H1 (cell line): ENCODE measurements around the gene PROP1. TPM values are rescaled to one million over a fixed set of nuclear protein-coding genes. Genes with fewer than 3 reads are reported as not detected.

Experiments used
- CTCF ChIA-PET: fragments of 300-600 bp; sonication (Branson Sonifier 250); formaldehyde crosslinking; loops from one replicate; lab custom pipeline; 2021; ENCODE audit not compliant: partially characterized antibody; lab: Charles Lee
- POLR2A ChIA-PET: fragments of 300-600 bp; sonication (Branson Sonifier 250); formaldehyde crosslinking; loops from one replicate; lab custom pipeline; 2021; ENCODE audit warnings: inconsistent platforms; ENCODE audit not compliant: partially characterized antibody; lab: Charles Lee
- DNase-seq, 2 experiments: peaks; one replicate each; pipeline versions ENCODE4 v3.0.0 to v3.0.0-alpha.2; 2010 to 2022; ENCODE audit warnings: low spot score in 2 of 2, low read depth in 1 of 2, mixed read lengths in 1 of 2
- FAIRE-seq: peaks from 2 replicates; lab custom pipeline; 2011; peaks lifted over from hg19 to GRCh38; lab: Jason Lieb, UNC
- H2AFZ ChIP-seq: 2 replicates; pipeline ENCODE4 v1.8.1; 2012; ENCODE audit warnings: low read length, inconsistent platforms
- H2AK5ac ChIP-seq: 2 replicates; pipeline ENCODE4 v1.6.1; 2013; ENCODE audit warnings: low read depth, low read length
- H2BK120ac ChIP-seq: replicated peaks from 2 replicates; pipeline ENCODE3; 2013; ENCODE audit warnings: low read depth, low read length, inconsistent platforms
- H2BK12ac ChIP-seq: 2 replicates; pipeline ENCODE4 v1.6.1; 2013; ENCODE audit warnings: low read depth, low read length
- H2BK15ac ChIP-seq: 2 replicates; pipeline ENCODE4 v1.6.1; 2013; ENCODE audit warnings: low read length
- H2BK20ac ChIP-seq: 2 replicates; pipeline ENCODE4 v1.6.1; 2013; ENCODE audit warnings: low read length
- H2BK5ac ChIP-seq: 2 replicates; pipeline ENCODE4 v1.6.1; 2013; ENCODE audit warnings: low read depth, low read length
- H3K14ac ChIP-seq: 2 replicates; pipeline ENCODE4 v1.6.1; 2013; ENCODE audit warnings: inconsistent platforms; ENCODE audit not compliant: insufficient read length
- H3K18ac ChIP-seq: 2 replicates; pipeline ENCODE4 v1.6.1; 2013; ENCODE audit warnings: low read length; ENCODE audit errors: extremely low read depth
- H3K23ac ChIP-seq: 2 replicates; pipeline ENCODE4 v1.6.1; 2013; ENCODE audit warnings: inconsistent platforms; ENCODE audit not compliant: insufficient read length
- H3K23me2 ChIP-seq: 2 replicates; pipeline ENCODE4 v1.6.1; 2013; ENCODE audit warnings: low read depth, low read length
- H3K27ac ChIP-seq: 2 replicates; pipeline ENCODE4 v1.6.1; 2011; ENCODE audit warnings: low read depth, low read length, inconsistent platforms
- H3K27me3 ChIP-seq, 4 experiments: replicated peaks in 1 of 4; 1 replicate in 1 of 4; 2 replicates in 3 of 4; pipeline versions ENCODE4 v1.6.1 to v1.8.1; 2011 to 2013; ENCODE audit warnings: low read length in 3 of 4, mild to moderate bottlenecking in 3 of 4, inconsistent platforms in 2 of 4, mixed read lengths in 2 of 4, moderate library complexity in 1 of 4; ENCODE audit not compliant: control insufficient read depth in 3 of 4, insufficient read depth in 3 of 4; ENCODE audit errors: extremely low read depth in 1 of 4
- H3K36me3 ChIP-seq, 4 experiments: 2 replicates each; pipeline versions ENCODE4 v1.6.1 to v1.8.1; 2011 to 2013; ENCODE audit warnings: mild to moderate bottlenecking in 4 of 4, low read length in 3 of 4, moderate library complexity in 2 of 4, control low read depth in 1 of 4, inconsistent platforms in 1 of 4; ENCODE audit not compliant: insufficient read depth in 4 of 4, control insufficient read depth in 2 of 4
- H3K4ac ChIP-seq: replicated peaks from 2 replicates; pipeline ENCODE3; 2013; ENCODE audit warnings: low read length, low read depth, mixed read lengths, inconsistent platforms; ENCODE audit not compliant: insufficient read length
- H3K4me1 ChIP-seq, 4 experiments: replicated peaks in 1 of 4; 1 replicate in 1 of 4; 2 replicates in 3 of 4; pipeline versions ENCODE4 v1.6.1 to v1.8.1; 2011 to 2013; ENCODE audit warnings: low read length in 3 of 4, inconsistent platforms in 2 of 4, mixed read lengths in 1 of 4; ENCODE audit not compliant: insufficient read depth in 4 of 4, control insufficient read depth in 3 of 4
- H3K4me2 ChIP-seq, 2 experiments: 2 replicates each; pipeline versions ENCODE4 v1.6.1 to v1.8.1; 2011 to 2013; ENCODE audit warnings: low read depth in 2 of 2, low read length in 2 of 2, control low read depth in 1 of 2, inconsistent platforms in 1 of 2, mild to moderate bottlenecking in 1 of 2; ENCODE audit not compliant: insufficient read depth in 1 of 2
- H3K4me3 ChIP-seq, 4 experiments: fragments of 200-600, 300-600 bp in 1 of 4; sonication (generic), shearing (Covaris generic), sonication (Bioruptor Twin) in 1 of 4; 2 replicates each; pipeline versions ENCODE4 v1.5.1 to v1.8.1; 2011 to 2016; ENCODE audit warnings: low read length in 4 of 4, low read depth in 3 of 4, control low read depth in 2 of 4, inconsistent platforms in 2 of 4, mild to moderate bottlenecking in 2 of 4, mixed read lengths in 1 of 4, moderate library complexity in 1 of 4; ENCODE audit not compliant: insufficient read depth in 2 of 4; ENCODE audit errors: extremely low read depth in 1 of 4
- H3K56ac ChIP-seq: replicated peaks from 2 replicates; pipeline ENCODE3; 2013; ENCODE audit warnings: low read depth, mild to moderate bottlenecking, mixed read lengths, low read length, inconsistent platforms; ENCODE audit not compliant: insufficient read length
- H3K79me1 ChIP-seq: 2 replicates; pipeline ENCODE4 v1.6.1; 2013; ENCODE audit warnings: low read depth, low read length, control low read depth
- H3K79me2 ChIP-seq, 2 experiments: 2 replicates each; pipeline versions ENCODE4 v1.6.1 to v1.8.1; 2012 to 2013; ENCODE audit warnings: low read length in 2 of 2, mild to moderate bottlenecking in 2 of 2, inconsistent platforms in 1 of 2; ENCODE audit not compliant: insufficient read depth in 2 of 2, control insufficient read depth in 1 of 2
- H3K9ac ChIP-seq, 4 experiments: replicated peaks in 1 of 4; 1 replicate in 1 of 4; 2 replicates in 3 of 4; pipeline versions ENCODE4 v1.6.1 to v1.8.1; 2011 to 2013; ENCODE audit warnings: low read depth in 3 of 4, low read length in 3 of 4, control low read depth in 2 of 4, mild to moderate bottlenecking in 2 of 4, moderate library complexity in 2 of 4, inconsistent platforms in 1 of 4; ENCODE audit errors: extremely low read depth in 1 of 4
- H3K9me3 ChIP-seq, 2 experiments: 2 replicates each; pipeline versions ENCODE4 v1.6.1 to v1.8.1; 2012 to 2013; ENCODE audit warnings: mild to moderate bottlenecking in 2 of 2, moderate library complexity in 2 of 2, control low read depth in 1 of 2, inconsistent platforms in 1 of 2, low read depth in 1 of 2, low read length in 1 of 2, mixed read lengths in 1 of 2; ENCODE audit not compliant: insufficient read depth in 2 of 2
- H4K20me1 ChIP-seq, 2 experiments: replicated peaks in 1 of 2; 2 replicates each; pipeline versions ENCODE3 to v1.8.1; 2011 to 2013; ENCODE audit warnings: inconsistent platforms in 2 of 2, low read length in 2 of 2, mild to moderate bottlenecking in 1 of 2; ENCODE audit not compliant: insufficient read depth in 2 of 2, control insufficient read depth in 1 of 2
- H4K5ac ChIP-seq: 2 replicates; pipeline ENCODE4 v1.6.1; 2013; ENCODE audit warnings: low read length, low read depth, mixed read lengths, inconsistent platforms; ENCODE audit not compliant: insufficient read length
- H4K8ac ChIP-seq: 2 replicates; pipeline ENCODE4 v1.8.0; 2013; ENCODE audit warnings: mild to moderate bottlenecking, moderate library complexity, low read length, inconsistent platforms; ENCODE audit not compliant: insufficient read depth; ENCODE audit errors: extremely low read depth
- H4K91ac ChIP-seq: replicated peaks from 2 replicates; pipeline ENCODE3; 2013; ENCODE audit warnings: low read length, mixed read lengths, inconsistent platforms; ENCODE audit not compliant: insufficient read length
- CHD1 ChIP-seq: IDR thresholded peaks from 2 replicates; pipeline ENCODE4 v1.6.1; 2012; ENCODE audit warnings: low read depth, low read length, improper control_type of control experiment
- CTCF ChIP-seq, 3 experiments: IDR thresholded peaks; 1 replicate in 2 of 3; 2 replicates in 1 of 3; pipeline versions ENCODE4 v1.5.1 to v1.6.1; 2011; ENCODE audit warnings: low read length in 3 of 3, mild to moderate bottlenecking in 3 of 3, inconsistent platforms in 2 of 3, low read depth in 1 of 3, moderate library complexity in 1 of 3; ENCODE audit not compliant: insufficient read depth in 1 of 3; ENCODE audit errors: control extremely low read depth in 1 of 3
- GABPA ChIP-seq: IDR thresholded peaks from 2 replicates; pipeline ENCODE4 v1.6.1; 2011; ENCODE audit warnings: mild to moderate bottlenecking, low read length, moderate library complexity, borderline replicate concordance; ENCODE audit not compliant: insufficient read depth
- TBP ChIP-seq: IDR thresholded peaks from 2 replicates; pipeline ENCODE4 v1.6.1; 2011; ENCODE audit warnings: low read depth, low read length, improper control_type of control experiment
- WGBS, 2 experiments: shearing (Covaris generic) in 1 of 2; methylation state at CpG; one replicate each; pipeline versions ENCODE4 v1.1.6 to v1.1.7; 2013 to 2015; ENCODE audit warnings: low lambda C conversion rate in 2 of 2, mixed read lengths in 2 of 2, inconsistent platforms in 1 of 2, low coverage in 1 of 2, missing lambda C conversion rate in 1 of 2; ENCODE audit not compliant: insufficient replicate concordance in 2 of 2, insufficient coverage in 1 of 2, insufficient read length in 1 of 2; ENCODE audit errors: extremely low coverage in 1 of 2, missing lambda C conversion rate in 1 of 2; 5-methylcytosine and 5-hydroxymethylcytosine counted together
- polyA plus RNA-seq, 7 experiments: library from polyadenylated mRNA; depleted of rRNA in 3 of 7; stranded (reverse) in 5 of 7; unstranded in 2 of 7; fragments of >200 nt in 5 of 7; fragments of 200-250 nt in 2 of 7; gene quantifications; 1 replicate in 5 of 7; 2 replicates in 1 of 7; 4 replicates in 1 of 7; pipeline versions ENCODE4 v1.2.1 to v1.2.3, GENCODE V29; 2011 to 2013; ENCODE audit warnings: missing spikeins in 2 of 7, mixed read lengths in 2 of 7
- total RNA-seq: library from RNA; stranded (reverse); fragmentation: NEBNext Ultra II Directional; extraction: Animal tissue kit (Norgen Biotek cat#: 25700); gene quantifications from 2 replicates; pipeline ENCODE4 v1.2.1, GENCODE V29; 2021

PROP1 gene
- total and polyA plus RNA-seq, 2 of the 8 experiments (the other 6 are each of a cell fraction or from before 2014, with no cell fraction given) = not detected

- Histone ChIP-seq H2BK5ac (no peak overlapping the region), H4K20me1 (no peaks in the 10 kb centered on the region), H2AK5ac (no peak overlapping the region), H2BK15ac (no peak overlapping the region), H3K23me2 (no peaks in the 10 kb centered on the region), H3K4me1 (peaks cover 0 to 5% (median 0%) of the 10 kb centered on the region in 4 experiments; a peak in 2 of 7 replicates), H3K79me1 (no peaks in the 10 kb centered on the region), H3K56ac (no peak overlapping the region), H3K9ac (no peak overlapping the region), H3K4me2 (no peak overlapping the region), H4K8ac (no peak overlapping the region), H3K27me3 (peaks cover 2 to 24% (median 13%) of the 10 kb centered on the region in 4 experiments; a peak in 6 of 7 replicates), H3K36me3 (no peaks in the 10 kb centered on the region), H3K4me3 (no peak overlapping the region), H2BK20ac (no peak overlapping the region), H3K79me2 (no peaks in the 10 kb centered on the region), H2BK120ac (no peak overlapping the region), H3K9me3 (no peaks in the 10 kb centered on the region), H3K27ac (no peak overlapping the region), H3K4ac (no peak overlapping the region), H2AFZ (no peak overlapping the region), H3K23ac (no peak overlapping the region), H3K14ac (no peak overlapping the region), H3K18ac (no peak overlapping the region), H2BK12ac (no peak overlapping the region), H4K5ac (no peak overlapping the region), H4K91ac (no peak overlapping the region)
- ChIA-PET CTCF (interaction anchor here (1.2 kb wide), 1 partner anchor 83 kb away, joined by 3 read pairs; no protein-coding TSS in a partner anchor), POLR2A (no interaction called here)
- TF ChIP-seq TBP (no peak), CHD1 (no peak), GABPA (no peak), CTCF (IDR thresholded peaks at IDR 0.05; ENCODE audit: control extremely low read depth in 1 of 3, insufficient read depth in 1 of 3, low read depth in 1 of 3, low read length in 3 of 3) (no peak)
- 90% methylated on average over 11 of the region's 11 CpGs; no CpG with 5 or more reads in 1 of the 2 experiments for WGBS, 2 experiments
- FAIRE-seq (no peak), DNase-seq (no peak)
These were observed 6.9 kb downstream of the PROP1 start for GRCh38 chr5:177988989-177989625.
